HepG2 (cell line): ENCODE results near the gene GGA3. TPM values are rescaled to one million over a fixed set of nuclear protein-coding genes. Genes with fewer than 3 reads are reported as not detected.
A peak's percentile ranks its signal among the peaks of the same experiment; 100 is the strongest.

ENCODE experiments used
- CHCHD3 ChIP-seq: sonication (generic); formaldehyde crosslinking; IDR thresholded peaks from 2 replicates; pipeline ENCODE4 v1.8.0; 2022; ENCODE audit warnings: mild to moderate bottlenecking, missing genetic modification reagents, moderate library complexity
- DNMT3B ChIP-seq: conservative IDR thresholded peaks from 2 replicates; pipeline ENCODE4 v1.6.1; 2016; ENCODE audit warnings: missing biosample characterization, control low read depth
- GPN1 ChIP-seq: sonication (generic); formaldehyde crosslinking; IDR thresholded peaks from 2 replicates; pipeline ENCODE4 v1.5.1; 2020; ENCODE audit warnings: missing genetic modification reagents, borderline replicate concordance
- GTF2F1 ChIP-seq: fragments of 150-350 bp; IDR thresholded peaks from 2 replicates; pipeline ENCODE4 v1.6.1; 2014; ENCODE audit warnings: low read length
- HCFC1 ChIP-seq: fragments of 150-350 bp; IDR thresholded peaks from 2 replicates; pipeline ENCODE4 v1.6.1; 2014; ENCODE audit warnings: low read depth, low read length
- HMG20A ChIP-seq: IDR thresholded peaks from 2 replicates; pipeline ENCODE4 v1.6.1; 2016; ENCODE audit warnings: borderline replicate concordance
- HNRNPL ChIP-seq: fragments of 200-400 bp; formaldehyde crosslinking; IDR thresholded peaks from 2 replicates; pipeline ENCODE4 v1.6.1; 2017; ENCODE audit warnings: mild to moderate bottlenecking, low read depth, low read length
- SP140L ChIP-seq: sonication (generic); formaldehyde crosslinking; IDR thresholded peaks from 2 replicates; pipeline ENCODE4 v1.4.0; 2020; ENCODE audit warnings: missing genetic modification reagents, borderline replicate concordance
- TBP ChIP-seq: sonication (generic); formaldehyde crosslinking; IDR thresholded peaks from 2 replicates; pipeline ENCODE4 v1.5.0; 2020; ENCODE audit warnings: missing genetic modification reagents
- TBX2 ChIP-seq: sonication (generic); formaldehyde crosslinking; IDR thresholded peaks from 2 replicates; pipeline ENCODE4 v1.5.0; 2020; ENCODE audit warnings: missing genetic modification reagents, mild to moderate bottlenecking, borderline replicate concordance
- ZFP36L1 ChIP-seq: sonication (generic); formaldehyde crosslinking; IDR thresholded peaks from 2 replicates; pipeline ENCODE4 v1.8.0; 2022; ENCODE audit warnings: mild to moderate bottlenecking, missing genetic modification reagents, moderate library complexity
- ZMYM2 ChIP-seq: sonication (generic); formaldehyde crosslinking; IDR thresholded peaks from 2 replicates; pipeline ENCODE4 v1.8.0; 2022; ENCODE audit warnings: mild to moderate bottlenecking, missing genetic modification reagents
- ZNF337 ChIP-seq: sonication (generic); formaldehyde crosslinking; IDR thresholded peaks from 2 replicates; pipeline ENCODE4 v1.5.1; 2020; ENCODE audit warnings: missing genetic modification reagents, low read depth, mild to moderate bottlenecking, borderline replicate concordance
- ZNF432 ChIP-seq: sonication (generic); formaldehyde crosslinking; IDR thresholded peaks from 2 replicates; pipeline ENCODE4 v1.5.0; 2020; ENCODE audit warnings: missing genetic modification reagents, mild to moderate bottlenecking, borderline replicate concordance
- ZNF446 ChIP-seq: sonication (generic); formaldehyde crosslinking; IDR thresholded peaks from 2 replicates; pipeline ENCODE4 v1.5.0; 2020; ENCODE audit warnings: mild to moderate bottlenecking, missing genetic modification reagents
- ZNF703 ChIP-seq: sonication (generic); formaldehyde crosslinking; IDR thresholded peaks from 2 replicates; pipeline ENCODE4 v1.5.1; 2020; ENCODE audit warnings: missing genetic modification reagents, mild to moderate bottlenecking, moderate library complexity, borderline replicate concordance
- ZZZ3 ChIP-seq: sonication (generic); formaldehyde crosslinking; IDR thresholded peaks from 2 replicates; pipeline ENCODE4 v1.4.0; 2020; ENCODE audit warnings: missing genetic modification reagents, mild to moderate bottlenecking, borderline replicate concordance
- polyA plus RNA-seq, 8 experiments: library from polyadenylated mRNA; depleted of rRNA in 3 of 8; stranded (reverse) in 7 of 8; unstranded in 1 of 8; fragments of >200 nt; fragmentation: Illumina TruSeq in 4 of 8; extraction: Trizol in 4 of 8; gene quantifications; 2 replicates each; pipeline versions ENCODE4 v1.2.1 to v1.2.3, GENCODE V29; 2011 to 2016; ENCODE audit warnings: low read depth in 4 of 8, missing spikeins in 1 of 8, mixed read lengths in 1 of 8; ENCODE audit not compliant: insufficient read depth in 1 of 8
- total RNA-seq, 5 experiments: library from RNA; depleted of rRNA; stranded (reverse); fragments of >200 nt; fragmentation: Illumina TruSeq; extraction: Trizol; gene quantifications; 2 replicates each; pipeline ENCODE4 v1.2.3, GENCODE V29; 2016; ENCODE audit warnings: low read depth in 1 of 5
- TF ChIP-seq, protein P1 (sequence below): fragments of 450-650 bp; IDR thresholded peaks from 2 replicates; pipeline ENCODE4 v1.6.1; 2016
- TF ChIP-seq, protein P2 (sequence below): sonication (generic); formaldehyde crosslinking; IDR thresholded peaks from 2 replicates; pipeline ENCODE4 v1.4.0; 2020; ENCODE audit warnings: missing genetic modification reagents
- TF ChIP-seq, protein P3 (sequence below): sonication (generic); formaldehyde crosslinking; IDR thresholded peaks from 2 replicates; pipeline ENCODE4 v1.4.0; 2020; ENCODE audit warnings: missing genetic modification reagents
- TF ChIP-seq, protein P4 (sequence below): sonication (generic); formaldehyde crosslinking; conservative IDR thresholded peaks from 2 replicates; pipeline ENCODE4 v1.4.0; 2020; ENCODE audit warnings: mild to moderate bottlenecking, missing genetic modification reagents, moderate library complexity

GGA3 gene
- total and polyA plus RNA-seq, 2 of the 13 experiments (the other 11 are each of a cell fraction or from before 2014, with no cell fraction given) = 28.4 to 43.7 TPM

DNA sequence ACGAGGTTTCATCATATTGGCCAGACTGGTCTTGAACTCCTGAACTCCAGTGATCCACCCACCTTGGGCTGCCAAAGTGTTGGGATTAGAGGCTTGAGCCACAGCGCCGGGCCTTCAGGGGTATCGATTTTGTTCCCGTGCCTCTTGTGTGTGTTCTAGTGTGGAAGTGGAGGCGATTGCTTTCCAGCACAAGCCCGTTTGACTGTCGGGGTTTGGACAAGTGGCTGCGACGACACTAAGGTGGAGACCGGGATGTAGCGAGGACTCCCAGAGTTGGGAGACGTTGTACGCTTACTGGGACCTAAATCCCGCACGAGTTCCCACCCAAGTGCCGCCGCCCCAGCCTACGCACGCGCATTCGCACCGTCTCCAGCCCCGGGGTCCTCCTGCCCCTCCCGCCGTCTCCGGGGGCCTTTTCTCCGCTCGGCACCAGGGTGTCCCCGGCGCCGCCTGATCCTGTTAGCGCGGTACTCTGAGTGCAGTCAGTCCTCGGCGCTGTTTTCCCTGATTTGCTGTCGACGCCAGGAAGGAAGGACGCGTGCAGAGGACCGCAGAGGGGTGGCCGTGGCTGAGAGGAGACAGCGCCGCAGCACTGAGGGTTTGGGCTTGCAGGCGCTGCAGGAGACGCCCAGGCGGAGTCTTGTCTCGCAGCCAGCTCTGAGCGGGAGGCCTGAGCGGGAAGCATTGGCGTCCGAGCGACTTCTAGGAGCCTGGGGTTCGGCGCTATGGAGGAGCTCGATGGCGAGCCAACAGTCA, 56.2 kb downstream of the GGA3 start, which contains the start of gene NUP85 (continued):
- TF ChIP-seq, protein P1, sequence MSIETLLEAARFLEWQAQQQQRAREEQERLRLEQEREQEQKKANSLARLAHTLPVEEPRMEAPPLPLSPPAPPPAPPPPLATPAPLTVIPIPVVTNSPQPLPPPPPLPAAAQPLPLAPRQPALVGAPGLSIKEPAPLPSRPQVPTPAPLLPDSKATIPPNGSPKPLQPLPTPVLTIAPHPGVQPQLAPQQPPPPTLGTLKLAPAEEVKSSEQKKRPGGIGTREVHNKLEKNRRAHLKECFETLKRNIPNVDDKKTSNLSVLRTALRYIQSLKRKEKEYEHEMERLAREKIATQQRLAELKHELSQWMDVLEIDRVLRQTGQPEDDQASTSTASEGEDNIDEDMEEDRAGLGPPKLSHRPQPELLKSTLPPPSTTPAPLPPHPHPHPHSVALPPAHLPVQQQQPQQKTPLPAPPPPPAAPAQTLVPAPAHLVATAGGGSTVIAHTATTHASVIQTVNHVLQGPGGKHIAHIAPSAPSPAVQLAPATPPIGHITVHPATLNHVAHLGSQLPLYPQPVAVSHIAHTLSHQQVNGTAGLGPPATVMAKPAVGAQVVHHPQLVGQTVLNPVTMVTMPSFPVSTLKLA = peak; percentile 54
- TF ChIP-seq, protein P2, sequence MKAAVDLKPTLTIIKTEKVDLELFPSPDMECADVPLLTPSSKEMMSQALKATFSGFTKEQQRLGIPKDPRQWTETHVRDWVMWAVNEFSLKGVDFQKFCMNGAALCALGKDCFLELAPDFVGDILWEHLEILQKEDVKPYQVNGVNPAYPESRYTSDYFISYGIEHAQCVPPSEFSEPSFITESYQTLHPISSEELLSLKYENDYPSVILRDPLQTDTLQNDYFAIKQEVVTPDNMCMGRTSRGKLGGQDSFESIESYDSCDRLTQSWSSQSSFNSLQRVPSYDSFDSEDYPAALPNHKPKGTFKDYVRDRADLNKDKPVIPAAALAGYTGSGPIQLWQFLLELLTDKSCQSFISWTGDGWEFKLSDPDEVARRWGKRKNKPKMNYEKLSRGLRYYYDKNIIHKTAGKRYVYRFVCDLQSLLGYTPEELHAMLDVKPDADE (CRISPR knock-in tag) = peak; percentile 27; the same call in 1 of the 2 replicates
- TF ChIP-seq, protein P3, sequence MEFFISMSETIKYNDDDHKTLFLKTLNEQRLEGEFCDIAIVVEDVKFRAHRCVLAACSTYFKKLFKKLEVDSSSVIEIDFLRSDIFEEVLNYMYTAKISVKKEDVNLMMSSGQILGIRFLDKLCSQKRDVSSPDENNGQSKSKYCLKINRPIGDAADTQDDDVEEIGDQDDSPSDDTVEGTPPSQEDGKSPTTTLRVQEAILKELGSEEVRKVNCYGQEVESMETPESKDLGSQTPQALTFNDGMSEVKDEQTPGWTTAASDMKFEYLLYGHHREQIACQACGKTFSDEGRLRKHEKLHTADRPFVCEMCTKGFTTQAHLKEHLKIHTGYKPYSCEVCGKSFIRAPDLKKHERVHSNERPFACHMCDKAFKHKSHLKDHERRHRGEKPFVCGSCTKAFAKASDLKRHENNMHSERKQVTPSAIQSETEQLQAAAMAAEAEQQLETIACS (CRISPR knock-in tag) = peak; percentile 73
- TF ChIP-seq HMG20A (CRISPR knock-in tag) = no peak
- TF ChIP-seq ZNF446 (CRISPR knock-in tag) = peak; percentile 91
- no peak; the same call in 1 of the 2 replicates for TF ChIP-seq ZNF703 (CRISPR knock-in tag)
- no peak; the same call in 1 of the 2 replicates for TF ChIP-seq ZZZ3
- TF ChIP-seq HNRNPL = 0 out of 2 replicates have a peak, but pooled peaks have one; percentile 10
- no peak for TF ChIP-seq ZNF432 (CRISPR knock-in tag)
- TF ChIP-seq, protein P4, sequence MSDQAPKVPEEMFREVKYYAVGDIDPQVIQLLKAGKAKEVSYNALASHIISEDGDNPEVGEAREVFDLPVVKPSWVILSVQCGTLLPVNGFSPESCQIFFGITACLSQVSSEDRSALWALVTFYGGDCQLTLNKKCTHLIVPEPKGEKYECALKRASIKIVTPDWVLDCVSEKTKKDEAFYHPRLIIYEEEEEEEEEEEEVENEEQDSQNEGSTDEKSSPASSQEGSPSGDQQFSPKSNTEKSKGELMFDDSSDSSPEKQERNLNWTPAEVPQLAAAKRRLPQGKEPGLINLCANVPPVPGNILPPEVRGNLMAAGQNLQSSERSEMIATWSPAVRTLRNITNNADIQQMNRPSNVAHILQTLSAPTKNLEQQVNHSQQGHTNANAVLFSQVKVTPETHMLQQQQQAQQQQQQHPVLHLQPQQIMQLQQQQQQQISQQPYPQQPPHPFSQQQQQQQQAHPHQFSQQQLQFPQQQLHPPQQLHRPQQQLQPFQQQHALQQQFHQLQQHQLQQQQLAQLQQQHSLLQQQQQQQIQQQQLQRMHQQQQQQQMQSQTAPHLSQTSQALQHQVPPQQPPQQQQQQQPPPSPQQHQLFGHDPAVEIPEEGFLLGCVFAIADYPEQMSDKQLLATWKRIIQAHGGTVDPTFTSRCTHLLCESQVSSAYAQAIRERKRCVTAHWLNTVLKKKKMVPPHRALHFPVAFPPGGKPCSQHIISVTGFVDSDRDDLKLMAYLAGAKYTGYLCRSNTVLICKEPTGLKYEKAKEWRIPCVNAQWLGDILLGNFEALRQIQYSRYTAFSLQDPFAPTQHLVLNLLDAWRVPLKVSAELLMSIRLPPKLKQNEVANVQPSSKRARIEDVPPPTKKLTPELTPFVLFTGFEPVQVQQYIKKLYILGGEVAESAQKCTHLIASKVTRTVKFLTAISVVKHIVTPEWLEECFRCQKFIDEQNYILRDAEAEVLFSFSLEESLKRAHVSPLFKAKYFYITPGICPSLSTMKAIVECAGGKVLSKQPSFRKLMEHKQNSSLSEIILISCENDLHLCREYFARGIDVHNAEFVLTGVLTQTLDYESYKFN (CRISPR knock-in tag) = peak; percentile 14; the same call in 1 of the 2 replicates
- 0 out of 2 replicates have a peak, but pooled peaks have one; percentile 9 for TF ChIP-seq GTF2F1
- peak; percentile 93 for TF ChIP-seq ZMYM2 (CRISPR knock-in tag)
- TF ChIP-seq DNMT3B (CRISPR knock-in tag) = no peak; the same call in 1 of the 2 replicates
- TF ChIP-seq SP140L = peak; percentile 27; the same call in 1 of the 2 replicates
- TF ChIP-seq ZFP36L1 (CRISPR knock-in tag) = no peak; the same call in 1 of the 2 replicates
- TF ChIP-seq GPN1 (CRISPR knock-in tag) = no peak
- no peak for TF ChIP-seq TBP
- peak; percentile 75 for TF ChIP-seq TBX2 (CRISPR knock-in tag)
- no peak; the same call in 1 of the 2 replicates for TF ChIP-seq CHCHD3 (CRISPR knock-in tag)
- TF ChIP-seq ZNF337 (CRISPR knock-in tag) = peak; percentile 91; the same call in 1 of the 2 replicates
- peak; percentile 67 for TF ChIP-seq HCFC1
